ENCODE results near the gene VIPR2. TPM values are rescaled to one million over a fixed set of nuclear protein-coding genes. Genes with fewer than 3 reads are reported as not detected.
A peak's percentile ranks its signal among the peaks of the same experiment; 100 is the strongest.

VIPR2 gene
- total RNA-seq, 4 donors from 2014 or later, result 0.32 to 0.34 (median 0.32) TPM; not detected in 1

- TF ChIP-seq, protein P1, sequence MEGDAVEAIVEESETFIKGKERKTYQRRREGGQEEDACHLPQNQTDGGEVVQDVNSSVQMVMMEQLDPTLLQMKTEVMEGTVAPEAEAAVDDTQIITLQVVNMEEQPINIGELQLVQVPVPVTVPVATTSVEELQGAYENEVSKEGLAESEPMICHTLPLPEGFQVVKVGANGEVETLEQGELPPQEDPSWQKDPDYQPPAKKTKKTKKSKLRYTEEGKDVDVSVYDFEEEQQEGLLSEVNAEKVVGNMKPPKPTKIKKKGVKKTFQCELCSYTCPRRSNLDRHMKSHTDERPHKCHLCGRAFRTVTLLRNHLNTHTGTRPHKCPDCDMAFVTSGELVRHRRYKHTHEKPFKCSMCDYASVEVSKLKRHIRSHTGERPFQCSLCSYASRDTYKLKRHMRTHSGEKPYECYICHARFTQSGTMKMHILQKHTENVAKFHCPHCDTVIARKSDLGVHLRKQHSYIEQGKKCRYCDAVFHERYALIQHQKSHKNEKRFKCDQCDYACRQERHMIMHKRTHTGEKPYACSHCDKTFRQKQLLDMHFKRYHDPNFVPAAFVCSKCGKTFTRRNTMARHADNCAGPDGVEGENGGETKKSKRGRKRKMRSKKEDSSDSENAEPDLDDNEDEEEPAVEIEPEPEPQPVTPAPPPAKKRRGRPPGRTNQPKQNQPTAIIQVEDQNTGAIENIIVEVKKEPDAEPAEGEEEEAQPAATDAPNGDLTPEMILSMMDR (IDR thresholded peaks at IDR 0.05), result no peak
- TF ChIP-seq POLR2A (IDR thresholded peaks at IDR 0.05), result no peak
- intact Hi-C loops (cut with DNase I; ENCODE audit: low total_unique reads), result no loop called here
- WGBS, 2 donors, result 67 to 76% methylated on average over 21 to 22 of the region's 22 CpGs
- no peak for DNase-seq (ENCODE audit: low spot score in 2 of 2)
- H3K4me3 ChIP-seq (ENCODE audit: low read depth, poor library complexity, severe bottlenecking), result no peak overlapping the region
Measured at GRCh38 chr7:158997471-158997870, 147.2 kb downstream of the VIPR2 start.

GRCh38 chr7:158997110-158997453, 147.6 kb downstream of the VIPR2 start:
- TF ChIP-seq, protein P1 (IDR thresholded peaks at IDR 0.05), result no peak
- TF ChIP-seq POLR2A (IDR thresholded peaks at IDR 0.05), result no peak
- DNase-seq (ENCODE audit: low spot score in 2 of 2), result no peak
- WGBS, 2 donors, result 17 to 46% methylated on average over 32 of the region's 32 CpGs
- intact Hi-C loops (cut with DNase I; ENCODE audit: low total_unique reads), result no loop called here
- H3K4me3 ChIP-seq (ENCODE audit: low read depth, poor library complexity, severe bottlenecking), result no peak overlapping the region

GRCh38 chr7:158996214-158997109, 148.2 kb downstream of the VIPR2 start:
- peak in 1 of 2 donors; percentile 82 for DNase-seq (ENCODE audit: low spot score in 2 of 2)
- intact Hi-C loops (cut with DNase I; ENCODE audit: low total_unique reads), result no loop called here
- H3K4me3 ChIP-seq (ENCODE audit: low read depth, poor library complexity, severe bottlenecking), result no peak overlapping the region
- TF ChIP-seq POLR2A (IDR thresholded peaks at IDR 0.05), result no peak
- TF ChIP-seq, protein P1 (IDR thresholded peaks at IDR 0.05), result no peak
- 61 to 72% methylated on average over 42 to 47 of the region's 47 CpGs for WGBS, 2 donors

DNA sequence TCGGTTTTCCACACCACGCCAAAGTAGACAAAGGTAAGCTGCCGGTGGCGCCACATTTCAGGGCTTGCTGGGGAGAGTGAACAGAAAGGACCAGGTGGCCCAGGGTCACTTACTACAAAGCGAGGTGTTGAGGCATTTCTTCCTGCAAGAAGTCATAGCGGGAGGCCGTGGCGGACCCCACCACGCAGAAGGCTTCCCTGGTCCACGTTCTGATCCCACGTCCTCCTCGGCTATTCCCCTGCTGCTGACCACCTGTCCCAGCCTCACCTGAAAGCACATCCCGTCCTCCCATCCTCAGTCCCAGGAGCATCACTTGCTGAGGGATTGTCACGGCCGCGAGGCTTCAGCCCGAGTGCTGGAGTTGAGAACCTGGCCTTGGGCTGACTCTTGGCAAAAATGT, 149.2 kb downstream of the VIPR2 start:
- DNase-seq (ENCODE audit: low spot score in 2 of 2), result peak in 1 of 2 donors; percentile 81
- no peak overlapping the region for H3K4me3 ChIP-seq (ENCODE audit: low read depth, poor library complexity, severe bottlenecking)
- no peak for TF ChIP-seq POLR2A (IDR thresholded peaks at IDR 0.05)
- TF ChIP-seq, protein P1 (IDR thresholded peaks at IDR 0.05), result no peak
- intact Hi-C loops (cut with DNase I; ENCODE audit: low total_unique reads), result no loop called here
- WGBS, 2 donors, result 95% methylated on average over 17 of the region's 17 CpGs

DNA sequence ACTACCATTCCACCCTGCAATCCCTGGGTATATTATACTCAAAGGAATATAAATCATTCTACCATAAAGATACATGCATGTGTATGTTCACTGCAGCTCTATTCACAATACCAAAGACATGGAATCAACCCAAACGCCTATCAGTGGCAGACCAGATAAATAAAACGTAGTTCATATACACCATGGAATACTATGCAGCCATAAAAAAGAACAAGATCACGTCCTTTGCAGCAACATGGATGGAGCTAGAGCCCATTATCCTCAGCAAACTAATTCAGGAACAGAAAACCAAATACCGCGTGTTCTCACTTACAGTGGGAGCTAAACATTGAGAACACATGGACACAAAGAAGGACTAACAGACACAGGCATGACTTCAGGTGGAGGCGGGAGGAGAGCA, 150.0 kb downstream of the VIPR2 start:
- no peak for DNase-seq (ENCODE audit: low spot score in 2 of 2)
- intact Hi-C loops (cut with DNase I; ENCODE audit: low total_unique reads), result no loop called here
- H3K4me3 ChIP-seq (ENCODE audit: low read depth, poor library complexity, severe bottlenecking), result no peak overlapping the region
- TF ChIP-seq, protein P1 (IDR thresholded peaks at IDR 0.05), result no peak
- TF ChIP-seq POLR2A (IDR thresholded peaks at IDR 0.05), result no peak
- WGBS, 2 donors, result 90 to 92% methylated on average over 6 of the region's 6 CpGs
